OCI-LY1 (cell line): ENCODE measurements around the gene UGT1A5.

Experiments used
- H2AFZ ChIP-seq: fragments of 200-600 bp; sonication (generic), shearing (Covaris generic); 2 replicates; pipeline ENCODE4 v1.6.0; 2014; ENCODE audit warnings: antibody characterized with exemption, mild to moderate bottlenecking, low read length
- H3F3A ChIP-seq: fragments of 200-600 bp; sonication (generic), shearing (Covaris generic); 2 replicates; pipeline ENCODE4 v1.6.0; 2014; ENCODE audit warnings: mild to moderate bottlenecking, antibody characterized with exemption, low read length, moderate library complexity; ENCODE audit not compliant: insufficient read depth
- H3K27ac ChIP-seq: fragments of 200-600 bp; sonication (generic); 2 replicates; pipeline ENCODE4 v1.5.1; 2014; ENCODE audit warnings: low read length, mixed run types, mild to moderate bottlenecking, low read depth; ENCODE audit not compliant: poor library complexity, severe bottlenecking
- H3K27me3 ChIP-seq: fragments of 200-600 bp; sonication (generic); 2 replicates; pipeline ENCODE4 v1.6.0; 2014; ENCODE audit warnings: antibody characterized with exemption, mild to moderate bottlenecking, low read length, moderate library complexity; ENCODE audit not compliant: insufficient read depth
- H3K36me3 ChIP-seq: fragments of 200-600 bp; sonication (generic); 2 replicates; pipeline ENCODE4 v1.6.1; 2014; ENCODE audit warnings: mild to moderate bottlenecking, antibody characterized with exemption, low read length, moderate library complexity, mixed read lengths; ENCODE audit not compliant: insufficient read depth
- H3K4me1 ChIP-seq: fragments of 200-600 bp; sonication (generic); 2 replicates; pipeline ENCODE4 v1.5.1; 2014; ENCODE audit warnings: mild to moderate bottlenecking, low read length, moderate library complexity; ENCODE audit not compliant: insufficient read depth, severe bottlenecking
- H3K4me2 ChIP-seq: fragments of 200-600 bp; sonication (generic), shearing (Covaris generic); 2 replicates; pipeline ENCODE4 v1.6.1; 2014; ENCODE audit warnings: low read length
- H3K4me3 ChIP-seq: fragments of 200-600 bp; sonication (generic); 2 replicates; pipeline ENCODE4 v1.5.1; 2014; ENCODE audit warnings: low read length, low read depth, mild to moderate bottlenecking, mixed read lengths; ENCODE audit not compliant: poor library complexity, severe bottlenecking
- H3K79me2 ChIP-seq: fragments of 200-600 bp; shearing (Covaris generic); 2 replicates; pipeline ENCODE4 v1.6.1; 2016; ENCODE audit warnings: mixed run types, low read length, mixed read lengths; ENCODE audit not compliant: insufficient read depth
- H3K9ac ChIP-seq: fragments of 200-600 bp; sonication (generic), shearing (Covaris generic); 2 replicates; pipeline ENCODE4 v1.6.1; 2014; ENCODE audit warnings: mild to moderate bottlenecking, low read length, mixed read lengths
- H3K9me2 ChIP-seq: fragments of 200-600 bp; sonication (generic), shearing (Covaris generic); 2 replicates; pipeline ENCODE4 v1.6.1; 2014; ENCODE audit warnings: low read depth, mild to moderate bottlenecking, low read length, mixed read lengths
- H3K9me3 ChIP-seq: fragments of 200-600 bp; shearing (Covaris generic); 2 replicates; pipeline ENCODE4 v1.6.1; 2014; ENCODE audit warnings: low read length, mixed read lengths
- H4K20me1 ChIP-seq: fragments of 200-600 bp; sonication (generic), shearing (Covaris generic); 2 replicates; pipeline ENCODE4 v1.6.0; 2016; ENCODE audit warnings: mild to moderate bottlenecking, low read length; ENCODE audit not compliant: insufficient read depth
- CTCF ChIP-seq: fragments of 200-600 bp; sonication (generic), shearing (Covaris generic); IDR thresholded peaks from 2 replicates; pipeline ENCODE4 v1.5.1; 2017; ENCODE audit warnings: mild to moderate bottlenecking, antibody characterized with exemption, low read length, moderate library complexity, mixed read lengths
- EZH2 ChIP-seq: fragments of 200-600 bp; sonication (generic), shearing (Covaris generic); IDR thresholded peaks from 2 replicates; pipeline ENCODE4 v1.8.0; 2017; ENCODE audit warnings: borderline replicate concordance, mixed run types, mild to moderate bottlenecking, antibody characterized with exemption, low read length, moderate library complexity, mixed read lengths

The UGT1A5 gene

GRCh38 chr2:233802132-233802815 lies 89.6 kb downstream of the UGT1A5 start:
- Histone ChIP-seq H3K9me2 (no peaks in the 10 kb centered on the region), H2AFZ (no peak overlapping the region), H3K79me2 (no peaks in the 10 kb centered on the region), H3K4me3 (no peak overlapping the region), H3K27ac (no peak overlapping the region), H3K9me3 (no peaks in the 10 kb centered on the region), H3K4me1 (no peaks in the 10 kb centered on the region), H3K27me3 (no peaks in the 10 kb centered on the region), H4K20me1 (no peaks in the 10 kb centered on the region), H3K4me2 (no peak overlapping the region), H3F3A (no peaks in the 10 kb centered on the region), H3K36me3 (no peaks in the 10 kb centered on the region), H3K9ac (no peak overlapping the region)
- TF ChIP-seq EZH2 (no peak), CTCF (no peak)

GRCh38 chr2:233803292-233803911 lies 90.7 kb downstream of the UGT1A5 start:
- H4K20me1 ChIP-seq: no peaks in the 10 kb centered on the region
- no peaks in the 10 kb centered on the region for H3K9me2 ChIP-seq
- H3K27me3 ChIP-seq: no peaks in the 10 kb centered on the region
- H2AFZ ChIP-seq: no peak overlapping the region
- H3K4me1 ChIP-seq: no peaks in the 10 kb centered on the region
- no peak overlapping the region for H3K4me2 ChIP-seq
- no peaks in the 10 kb centered on the region for H3K9me3 ChIP-seq
- no peak overlapping the region for H3K9ac ChIP-seq
- no peaks in the 10 kb centered on the region for H3F3A ChIP-seq
- H3K36me3 ChIP-seq: no peaks in the 10 kb centered on the region
- no peak overlapping the region for H3K27ac ChIP-seq
- TF ChIP-seq EZH2 (no peak), CTCF (no peak)
- H3K79me2 ChIP-seq: no peaks in the 10 kb centered on the region
- no peak overlapping the region for H3K4me3 ChIP-seq

GRCh38 chr2:233803994-233804393 lies 91.3 kb downstream of the UGT1A5 start:
- no peak overlapping the region for H3K4me3 ChIP-seq
- H3K4me2 ChIP-seq: no peak overlapping the region
- no peaks in the 10 kb centered on the region for H3K27me3 ChIP-seq
- no peaks in the 10 kb centered on the region for H3K36me3 ChIP-seq
- H4K20me1 ChIP-seq: no peaks in the 10 kb centered on the region
- H3K79me2 ChIP-seq: no peaks in the 10 kb centered on the region
- no peak overlapping the region for H3K9ac ChIP-seq
- H3K9me3 ChIP-seq: no peaks in the 10 kb centered on the region
- TF ChIP-seq EZH2 (no peak), CTCF (no peak)
- no peaks in the 10 kb centered on the region for H3F3A ChIP-seq
- no peaks in the 10 kb centered on the region for H3K4me1 ChIP-seq
- H2AFZ ChIP-seq: no peak overlapping the region
- H3K27ac ChIP-seq: no peak overlapping the region
- no peaks in the 10 kb centered on the region for H3K9me2 ChIP-seq
